Lower leg skin (tissue), 3 donors: Measurements from ENCODE around the gene SMAD4.

Experiments
- CTCF ChIP-seq, 3 donors: fragments of 450-650 bp; IDR thresholded peaks; one replicate each; pipeline ENCODE4 v1.5.1; 2016; ENCODE audit warnings: antibody characterized with exemption in 3 of 3, mild to moderate bottlenecking in 3 of 3, moderate library complexity in 2 of 3
- POLR2A ChIP-seq, 2 donors: fragments of 450-650 bp; IDR thresholded peaks; one replicate each; pipeline ENCODE4 v1.6.1; 2016 to 2017; ENCODE audit warnings: antibody characterized with exemption in 2 of 2, mild to moderate bottlenecking in 1 of 2, moderate library complexity in 1 of 2

GRCh38 chr18:51089691-51090090 is 59.7 kb downstream of the SMAD4 start:
- TF ChIP-seq CTCF (IDR thresholded peaks at IDR 0.05) (no peak), POLR2A (IDR thresholded peaks at IDR 0.05) (no peak)
